Left forelimb (tissue), 1 donor: ENCODE measurements around the gene EIF1AD.
"Not testable (repeated sequence)": the region's sequence is repeated elsewhere in the genome, so short reads cannot be mapped to it uniquely, and the experiment has no call there.

Experiments
- DNase-seq: peaks from one replicate; pipeline ENCODE4 v3.0.0-alpha.2; 2018; ENCODE audit warnings: low spot score

EIF1AD gene, protein sequence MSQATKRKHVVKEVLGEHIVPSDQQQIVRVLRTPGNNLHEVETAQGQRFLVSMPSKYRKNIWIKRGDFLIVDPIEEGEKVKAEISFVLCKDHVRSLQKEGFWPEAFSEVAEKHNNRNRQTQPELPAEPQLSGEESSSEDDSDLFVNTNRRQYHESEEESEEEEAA

DNA sequence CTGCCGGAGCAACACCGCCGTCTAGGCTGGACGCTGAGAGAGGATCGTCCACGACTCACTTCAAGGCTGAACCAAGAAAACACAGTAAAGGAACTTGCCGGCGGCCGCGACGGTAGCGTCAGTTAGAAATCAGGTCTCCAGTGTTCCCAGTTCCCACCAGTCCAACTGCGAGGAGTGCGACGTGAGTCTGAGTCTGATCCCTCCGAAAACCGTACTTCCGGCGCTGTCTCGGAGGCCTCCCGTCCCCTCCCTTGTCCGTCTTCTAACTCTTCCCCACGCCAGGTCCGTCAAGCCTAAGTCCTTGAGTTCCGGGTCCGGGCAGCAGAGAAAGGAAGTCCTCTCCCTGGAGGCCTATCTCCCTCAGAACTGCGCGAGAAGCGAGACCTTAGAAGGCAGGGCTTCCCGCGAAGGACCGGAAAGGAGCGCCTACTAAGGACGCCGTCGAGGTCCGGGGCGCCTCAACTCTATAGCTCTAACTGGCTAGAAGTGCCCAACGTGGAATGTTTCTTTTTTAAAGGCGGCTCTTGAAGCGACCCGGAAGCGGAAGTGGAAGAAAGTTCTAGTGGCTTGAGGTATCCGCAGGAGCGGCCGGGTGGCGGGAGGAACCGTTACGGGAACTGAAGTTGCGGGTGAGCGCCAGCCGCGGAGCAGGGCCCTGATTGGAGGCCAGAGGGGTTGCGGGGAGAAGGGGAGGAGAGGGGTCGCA lies at the start of gene EIF1AD, which contains the start of gene BANF1:
Gene EIF1AD (minus strand): TSS at position 216 of the 706 bp plus-strand sequence. CDS start 1,768 bp downstream, outside the sequence.
Gene BANF1 (plus strand): TSS at position 562 of the 706 bp plus-strand sequence. CDS start 748 bp downstream, outside the sequence.
- peak; percentile 97 for DNase-seq

DNA sequence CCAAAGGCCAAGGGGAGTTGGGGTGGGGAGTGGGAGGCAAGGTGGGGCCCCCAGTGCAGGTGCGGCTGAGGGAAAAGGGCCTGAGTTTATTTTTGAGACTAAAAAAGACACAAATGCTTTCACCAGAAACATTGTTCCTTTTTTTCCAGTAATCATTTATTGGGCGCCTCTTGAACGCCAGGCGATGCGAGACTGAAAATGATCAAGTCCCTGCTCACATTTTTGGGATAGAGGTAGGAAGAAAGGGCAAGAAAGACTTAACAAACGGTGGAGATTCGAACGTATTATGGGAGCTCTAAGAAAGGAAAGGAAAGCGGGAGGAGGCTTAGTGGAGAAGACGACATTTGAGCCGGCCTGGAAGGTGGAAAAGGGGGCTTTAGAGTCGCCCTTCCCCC lies 49.4 kb upstream of the EIF1AD start:
- no peak for DNase-seq

DNA sequence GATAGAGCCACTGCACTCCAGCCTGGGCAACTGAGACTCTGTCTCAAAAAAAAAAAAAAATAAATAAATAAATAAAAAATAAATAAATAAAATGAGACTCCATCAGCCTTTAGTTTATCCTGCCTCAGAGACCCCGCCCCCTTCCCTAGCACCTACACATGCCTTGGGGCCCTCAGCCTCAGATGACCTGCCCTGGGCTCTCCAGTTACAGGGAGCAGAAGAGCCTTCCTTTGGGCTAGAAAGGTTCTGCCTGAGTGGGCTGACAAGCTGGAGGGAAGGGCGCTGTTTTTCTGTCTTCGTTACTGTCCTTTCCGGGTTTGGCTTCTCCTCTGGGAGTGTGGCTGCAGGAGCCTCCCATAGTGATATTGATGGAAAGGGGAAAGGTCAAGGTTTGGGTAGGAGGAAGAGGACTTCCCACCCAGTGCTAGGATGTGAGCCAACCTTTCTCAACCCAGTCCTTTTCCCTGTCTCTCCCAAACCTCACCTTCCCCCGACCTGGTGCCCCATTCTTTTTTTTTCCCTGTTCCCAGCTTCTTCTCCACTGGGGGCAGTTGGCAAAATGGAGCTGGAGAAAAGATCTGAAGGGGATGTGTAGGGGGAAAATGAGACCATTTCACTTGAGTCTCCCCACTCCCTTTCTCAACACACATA lies 48.7 kb upstream of the EIF1AD start:
- DNase-seq, result no peak

DNA sequence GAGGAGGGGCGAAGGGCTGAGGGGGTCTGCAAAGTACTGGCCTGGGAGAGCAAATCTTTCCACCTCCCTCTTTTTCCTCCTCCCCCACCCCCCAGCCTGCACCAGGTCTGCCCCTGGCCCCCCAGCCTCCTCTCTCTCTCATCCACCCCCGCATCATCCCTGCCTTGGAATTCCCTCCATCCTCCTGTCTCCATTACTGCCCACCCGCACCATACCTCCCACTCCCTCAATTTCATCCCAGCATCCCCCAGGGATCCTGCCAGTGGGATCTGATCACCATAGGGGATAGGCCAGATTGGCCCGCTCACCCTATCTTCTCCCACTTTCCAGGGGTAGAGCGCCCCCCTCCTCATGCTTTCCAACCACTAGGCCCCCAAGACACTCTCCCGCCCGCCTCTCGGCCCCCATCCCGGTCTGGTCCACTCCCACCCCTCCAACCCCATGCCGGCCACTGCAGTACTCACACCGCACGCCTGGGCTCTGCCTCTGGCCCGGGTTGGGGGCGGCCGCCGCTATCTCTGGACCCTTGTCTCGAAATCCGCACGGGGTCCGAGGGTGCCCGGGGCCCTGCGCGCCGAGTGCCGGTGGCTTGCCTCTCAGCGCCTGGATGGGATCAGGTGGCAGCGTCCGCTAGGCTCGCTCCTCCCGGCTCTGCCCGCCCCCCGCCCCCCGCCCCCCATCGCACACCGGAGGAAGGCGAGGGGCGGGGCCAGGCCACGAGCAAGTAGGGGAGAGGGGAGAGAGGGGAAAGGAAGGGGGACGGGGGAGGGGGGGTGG lies 46.8 kb upstream of the EIF1AD start, which contains the start of gene GAL3ST3:
Gene GAL3ST3 (minus strand): TSS at position 615 of the 777 bp plus-strand sequence. CDS start 3,746 bp downstream, outside the sequence.
- DNase-seq, result no peak

DNA sequence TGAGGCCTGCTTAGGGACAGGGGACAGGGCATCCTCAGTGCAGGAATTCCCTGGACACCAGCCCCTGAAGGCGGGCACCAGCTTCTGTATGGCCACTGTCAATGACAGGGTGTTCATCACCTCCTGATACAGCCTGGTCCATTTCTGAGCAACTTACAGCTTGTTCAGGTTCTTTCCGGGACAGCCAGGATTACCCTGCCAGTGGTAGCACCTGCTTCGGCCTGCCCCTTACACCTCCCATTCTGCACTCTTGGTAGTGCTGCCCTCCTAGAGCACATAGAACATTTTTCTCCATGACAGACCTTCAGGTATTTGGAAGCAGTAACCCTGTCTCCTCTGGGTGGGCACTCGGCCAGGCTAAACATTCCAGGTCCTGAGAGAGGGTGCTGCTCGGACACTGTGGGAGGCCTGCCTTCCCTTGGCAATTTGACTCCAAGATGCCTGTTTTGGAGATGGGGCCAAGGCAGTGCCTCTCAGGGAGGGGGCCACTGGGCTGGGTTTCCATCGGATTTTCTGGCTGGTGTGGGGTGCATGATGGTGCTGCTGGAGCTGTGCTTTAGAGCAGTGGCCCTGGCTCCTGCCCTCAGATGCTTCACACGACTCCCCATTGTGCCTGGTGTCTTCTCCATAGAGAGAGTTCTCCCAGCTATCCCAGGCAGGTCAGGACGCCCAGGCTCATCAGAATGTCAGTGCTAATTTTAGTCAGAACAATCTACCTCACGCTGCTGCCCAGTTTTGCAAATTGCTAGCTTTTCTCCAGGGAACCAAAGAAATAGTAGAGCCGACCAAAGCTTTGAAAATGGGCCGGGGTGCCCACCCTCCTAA lies 45.8 kb upstream of the EIF1AD start:
- DNase-seq, result no peak

DNA sequence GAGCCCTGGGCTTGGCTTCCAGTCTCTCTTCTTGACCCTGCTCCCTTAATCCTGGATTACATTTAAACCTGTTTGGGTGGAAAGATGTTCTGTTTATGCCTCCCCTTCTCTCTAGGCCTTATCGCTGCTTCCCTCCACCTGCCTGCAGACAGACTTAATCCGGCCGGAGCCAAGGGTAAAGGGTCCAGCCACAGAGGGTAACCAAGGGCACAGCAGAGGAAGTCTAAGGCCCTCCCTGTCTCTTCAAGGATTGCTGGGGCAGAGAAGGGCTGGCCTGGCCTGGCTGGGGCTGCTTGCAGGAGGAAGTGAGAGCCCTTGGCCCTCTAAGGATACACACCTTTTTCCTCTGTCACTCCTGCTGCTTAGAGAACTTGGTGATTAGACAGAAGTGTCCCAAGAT lies 44.9 kb upstream of the EIF1AD start:
- DNase-seq, result no peak

DNA sequence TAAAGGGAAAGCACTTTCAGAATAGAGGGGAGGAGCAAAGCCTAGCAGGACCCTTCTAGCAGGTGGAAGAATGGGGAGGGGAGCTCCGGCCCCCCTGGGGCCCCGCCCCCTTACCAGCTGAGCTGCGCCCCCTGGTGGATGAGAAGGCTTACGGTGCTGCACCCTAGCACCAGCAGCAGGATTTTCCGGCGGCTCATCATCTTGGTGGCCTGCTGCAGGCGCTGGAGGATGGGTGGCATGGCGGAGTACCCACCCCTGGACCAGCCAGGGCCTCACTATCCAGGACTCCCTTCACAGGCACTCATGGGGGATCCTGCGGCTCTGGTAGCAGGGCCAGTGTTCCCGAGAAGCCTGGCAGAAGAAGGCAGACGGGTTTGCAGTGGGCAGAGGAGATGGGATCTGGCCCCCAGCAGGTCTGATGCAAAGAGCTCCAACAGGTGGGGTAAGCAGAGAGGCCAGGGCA lies 43.3 kb upstream of the EIF1AD start:
- peak; percentile 80 for DNase-seq

DNA sequence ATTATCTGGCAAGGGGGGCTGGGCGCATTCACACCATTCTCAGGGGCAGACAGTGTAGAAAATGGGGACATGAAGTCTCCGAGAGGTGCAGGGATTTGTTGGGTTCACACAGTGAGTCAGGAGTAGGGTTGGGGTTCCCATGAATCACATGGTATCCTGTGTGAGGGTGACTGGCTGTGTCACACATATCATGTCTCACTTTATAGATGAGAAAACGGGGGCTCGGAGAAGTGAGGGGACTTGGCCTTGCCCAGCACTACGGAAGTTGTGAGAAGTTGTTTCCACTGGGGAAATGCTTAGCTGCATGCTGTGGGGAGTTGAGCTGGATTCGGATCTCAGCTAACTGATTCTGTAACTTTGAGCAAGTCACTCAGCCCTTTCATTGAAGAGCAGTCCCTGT lies 42.8 kb upstream of the EIF1AD start:
- DNase-seq, result no peak

DNA sequence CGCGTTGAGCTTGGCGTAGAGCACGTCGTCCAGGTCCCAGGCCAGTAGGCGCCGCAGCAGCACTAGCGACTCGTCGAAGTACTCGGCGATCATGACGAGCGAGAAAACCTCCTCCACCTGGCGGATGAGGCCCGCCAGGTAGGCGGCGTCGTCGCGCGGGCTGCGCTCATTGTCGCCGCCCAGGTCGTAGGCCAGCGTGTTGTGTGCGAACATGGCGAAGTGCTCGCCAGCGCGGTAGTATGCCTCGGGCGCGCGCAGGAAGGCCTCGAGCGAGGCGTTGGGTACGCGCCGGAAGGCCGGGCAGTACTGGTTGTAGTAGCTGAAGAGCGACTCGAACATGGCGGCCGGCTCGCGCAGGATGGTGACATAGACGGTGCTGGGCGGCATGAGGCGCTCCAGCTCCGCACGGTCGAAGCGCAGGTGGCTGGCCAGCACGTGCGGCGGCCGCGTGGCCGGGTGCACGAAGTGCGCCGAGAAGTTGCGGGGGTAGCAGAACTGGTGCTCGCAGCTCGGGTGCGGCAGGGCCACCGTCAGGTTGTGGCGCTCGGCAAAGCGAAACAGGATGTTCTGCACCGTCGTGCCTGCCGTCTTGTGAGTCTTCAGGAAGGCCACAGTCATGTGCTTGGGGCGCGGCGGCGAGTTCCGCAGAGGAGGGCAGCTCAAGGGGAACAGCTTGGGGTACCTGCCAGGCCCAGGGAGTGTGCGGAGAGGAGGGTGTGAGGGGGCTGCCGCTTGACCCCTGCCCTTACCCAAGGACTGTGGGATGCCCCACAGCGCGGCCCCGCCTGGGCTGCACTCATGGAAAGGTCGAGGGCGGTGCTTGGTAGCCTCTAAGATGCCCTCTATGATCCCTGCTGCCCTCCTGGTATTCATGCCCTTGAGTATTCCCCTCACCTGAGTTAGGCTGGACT lies 41.3 kb upstream of the EIF1AD start:
- no peak for DNase-seq

DNA sequence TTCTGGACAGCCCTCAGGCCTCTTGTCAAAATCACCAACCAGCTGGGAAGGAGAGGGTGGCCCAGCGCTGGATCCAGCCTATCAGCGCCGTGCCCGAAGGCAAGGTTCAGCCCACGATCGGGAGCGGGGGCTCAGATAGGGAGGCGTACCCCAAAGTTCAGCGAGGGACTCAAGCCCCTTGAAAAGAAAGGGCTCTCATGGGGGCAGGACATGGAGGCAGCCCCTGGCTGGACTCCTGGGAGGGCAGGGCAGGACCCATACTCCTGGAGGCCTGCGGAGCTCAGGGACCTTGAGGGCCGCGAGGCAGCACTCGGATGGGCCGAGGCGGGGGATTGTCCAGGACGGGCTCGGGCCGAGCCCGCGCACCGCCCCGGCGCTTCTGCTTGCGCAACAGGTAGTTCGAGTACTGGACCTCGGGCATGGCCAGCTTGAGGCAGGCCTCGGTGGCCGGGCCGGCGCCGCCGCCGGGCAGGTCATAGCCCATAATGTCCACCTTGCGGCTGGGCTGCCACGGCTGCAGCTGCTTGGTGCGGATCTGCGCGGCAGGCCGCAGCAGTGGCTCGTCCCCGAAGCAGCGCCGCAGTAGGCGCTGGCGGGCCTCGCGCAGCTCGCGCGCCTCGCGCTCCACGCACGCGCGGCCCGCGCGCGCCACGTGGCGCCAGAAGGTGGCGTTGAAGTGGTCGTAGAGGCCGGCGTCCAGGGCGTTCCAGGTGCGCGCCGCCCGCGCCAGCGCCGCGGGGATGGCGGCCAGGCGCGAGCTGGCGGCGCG lies 40.5 kb upstream of the EIF1AD start:
- no peak for DNase-seq

DNA sequence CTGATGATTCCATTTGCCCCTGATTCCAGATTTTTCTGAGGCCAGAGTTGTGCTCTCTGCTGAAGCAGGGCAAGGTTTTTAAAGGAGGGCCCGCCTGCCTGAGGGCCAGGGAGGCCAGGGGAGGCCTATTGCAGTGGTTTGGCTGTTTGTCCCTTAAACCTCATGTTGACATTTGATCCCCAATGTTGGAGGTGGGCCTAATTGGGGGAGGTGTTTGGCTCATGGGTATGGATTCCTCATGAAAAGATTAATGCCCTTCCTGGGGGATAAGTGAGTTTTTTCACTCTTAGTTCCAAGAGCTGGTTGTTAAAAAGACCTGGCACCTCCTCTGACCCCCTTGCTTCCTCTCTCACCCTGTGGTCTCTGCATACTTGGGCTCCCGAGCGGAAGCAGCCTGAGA lies 37.8 kb upstream of the EIF1AD start:
- DNase-seq, result no peak

DNA sequence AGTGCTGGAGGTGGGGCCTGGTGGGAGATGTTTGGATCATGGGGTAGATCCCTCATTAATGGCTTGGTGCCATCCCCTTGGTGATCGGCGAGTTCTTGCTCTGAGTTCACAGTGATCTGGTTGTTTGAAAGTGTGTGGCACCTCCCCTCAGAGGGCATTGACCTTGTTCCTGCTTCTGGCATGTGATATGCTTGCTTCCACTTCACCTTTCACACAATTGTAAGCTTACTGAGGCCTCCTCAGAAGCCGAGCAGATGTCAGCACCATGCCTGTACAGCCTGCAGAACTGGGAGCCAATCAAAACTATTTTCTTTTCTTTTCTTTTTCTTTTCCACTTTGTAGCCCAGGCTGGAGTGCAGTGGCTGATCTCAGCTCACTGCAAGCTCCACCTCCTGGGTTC lies 35.4 kb upstream of the EIF1AD start:
- no peak for DNase-seq

DNA sequence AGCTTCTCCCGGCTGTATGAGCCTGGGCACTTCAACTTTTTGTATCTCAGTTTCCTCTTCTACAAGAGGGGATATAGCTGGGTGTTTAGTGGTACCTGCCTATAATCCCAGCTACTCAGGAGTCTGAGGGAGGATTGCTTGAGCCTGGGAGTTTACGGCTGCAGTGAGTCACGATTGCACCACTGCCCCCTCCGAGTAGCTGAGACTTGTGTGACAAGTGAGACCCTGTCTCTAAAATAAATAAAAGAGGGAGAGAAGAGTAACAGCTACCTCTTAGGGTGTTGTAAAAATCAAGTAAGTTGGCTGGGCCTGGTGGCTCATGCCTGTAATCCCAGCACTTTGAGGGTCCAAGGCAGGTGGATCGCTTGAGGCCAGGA lies 34.4 kb upstream of the EIF1AD start:
- no peak for DNase-seq

DNA sequence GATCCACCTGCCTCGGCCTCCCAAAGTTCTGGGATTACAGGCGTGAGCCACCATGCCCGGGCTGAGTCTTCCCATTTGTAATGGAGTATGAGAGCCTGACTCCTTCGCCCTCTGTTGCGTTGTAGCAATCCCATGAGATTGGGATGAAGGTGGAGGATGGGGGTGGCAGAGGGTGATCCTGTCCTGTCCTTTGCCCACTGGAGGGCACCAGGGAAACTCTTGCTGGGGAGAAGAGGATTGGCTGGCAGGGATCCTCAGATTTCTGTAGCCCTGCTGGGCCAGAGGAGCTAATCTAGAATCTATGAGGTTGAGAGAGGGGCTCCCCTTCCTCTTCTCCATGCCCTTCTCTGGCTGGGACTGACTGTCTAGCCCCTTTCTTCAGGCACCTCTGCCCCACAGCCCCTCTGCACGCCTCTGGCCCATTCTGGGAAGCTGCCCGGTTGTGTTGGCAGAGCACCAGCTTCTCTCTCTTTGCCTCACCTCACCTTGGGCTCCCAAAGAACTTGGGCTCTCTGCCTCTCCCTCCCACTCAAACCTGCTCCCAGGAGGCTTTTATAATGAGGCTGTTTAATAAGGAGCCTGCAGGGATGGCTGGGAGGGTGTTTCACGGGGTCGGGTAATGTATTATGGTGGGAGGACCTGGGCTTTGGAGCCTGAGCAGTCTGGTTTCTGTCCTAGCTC lies 33.8 kb upstream of the EIF1AD start:
- DNase-seq, result no peak

DNA sequence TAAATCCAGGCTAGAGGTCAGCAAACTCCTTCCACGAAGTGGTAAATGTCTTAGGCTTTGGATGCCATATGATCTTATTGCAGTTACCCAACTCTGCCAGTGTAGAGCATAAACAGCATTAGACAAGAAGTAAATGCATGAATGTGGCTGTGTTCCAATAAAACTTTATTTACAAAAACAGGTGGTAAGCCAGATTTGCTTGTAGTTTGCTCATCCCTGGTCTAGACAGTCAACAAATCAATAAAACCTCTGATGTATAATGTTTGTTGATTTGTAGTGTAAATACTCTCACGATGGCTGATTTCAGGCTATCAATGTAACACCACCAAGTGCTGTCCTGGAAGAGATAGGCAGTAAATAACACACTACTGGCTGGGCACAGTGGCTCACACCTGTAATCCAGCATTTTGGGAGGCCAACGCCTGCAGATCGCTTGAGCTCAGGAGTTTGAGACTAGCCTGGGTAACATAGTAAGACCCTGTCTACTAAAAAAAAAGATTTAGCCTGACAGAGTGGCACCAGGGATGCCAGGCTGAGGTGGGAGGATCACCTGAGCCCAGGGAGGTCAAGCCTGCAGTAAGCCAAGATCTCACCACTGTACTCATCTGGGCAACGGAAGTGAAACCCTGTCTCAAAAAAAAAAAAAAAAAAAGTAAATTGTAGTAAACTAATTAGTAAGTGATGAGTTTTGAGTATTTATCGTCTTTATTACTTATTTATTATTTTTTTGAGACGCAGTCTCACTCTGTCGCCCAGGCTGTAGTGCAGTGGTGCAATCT lies 31.2 kb upstream of the EIF1AD start:
- DNase-seq, result no peak

DNA sequence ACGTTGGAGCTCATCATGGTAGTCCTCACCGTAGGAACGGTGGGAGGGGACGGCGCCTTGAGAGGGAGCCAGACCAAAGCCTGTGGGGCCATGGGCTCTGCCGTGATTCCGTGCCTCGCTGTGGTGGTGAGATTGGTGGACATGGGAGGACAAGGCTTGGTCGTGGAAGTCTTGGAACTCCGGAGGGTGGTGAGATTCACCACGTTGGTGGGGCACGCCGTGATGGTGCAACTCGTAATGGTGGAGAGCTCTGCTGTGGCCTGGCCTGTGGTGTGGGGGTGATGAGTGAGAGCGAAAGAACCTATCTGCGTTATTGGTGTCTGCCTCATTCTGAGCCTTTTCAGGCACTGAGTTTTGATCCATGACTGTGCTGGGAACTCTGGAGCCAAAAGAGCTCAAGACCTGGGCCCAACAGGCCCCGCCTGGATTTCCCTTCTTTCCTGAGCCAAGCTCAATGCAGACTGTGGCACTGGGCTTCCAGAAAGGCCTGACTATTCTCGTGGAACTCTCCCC lies 24.1 kb upstream of the EIF1AD start, which contains the start of gene CATSPER1:
Gene CATSPER1 (minus strand): TSS at position 463 of the 513 bp plus-strand sequence. CDS start 100 bp downstream, at position 363.
- no peak for DNase-seq

DNA sequence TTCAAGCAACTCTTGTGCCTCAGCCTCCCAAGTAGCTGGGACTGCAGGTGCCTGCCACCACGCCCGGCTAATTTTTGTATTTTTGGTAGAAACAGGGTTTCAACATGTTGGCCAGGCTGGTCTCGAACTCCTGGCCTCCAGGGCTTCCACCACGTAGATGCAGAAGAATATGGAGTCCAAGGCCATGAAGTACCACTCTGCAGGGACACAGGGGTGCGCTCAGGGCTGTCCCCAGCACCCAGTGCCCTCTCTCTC lies 21.2 kb upstream of the EIF1AD start:
- DNase-seq, result not testable (repeated sequence)
